Peyer's patch (tissue), 4 donors: ENCODE results near the gene PRMT2.

ENCODE experiments used
- POLR2A ChIP-seq, 2 donors: fragments of 450-650 bp; IDR thresholded peaks; one replicate each; pipeline ENCODE4 v1.5.1; 2017; ENCODE audit warnings: antibody characterized with exemption in 2 of 2, mild to moderate bottlenecking in 2 of 2, moderate library complexity in 2 of 2
- TF ChIP-seq, protein P1 (sequence below), 6 experiments: fragments of 450-650 bp in 4 of 6; fragments of 200-600 bp in 2 of 6; sonication (generic) in 1 of 6; IDR thresholded peaks; one replicate each; pipeline ENCODE4 v1.5.1; 2017 to 2019; ENCODE audit warnings: antibody characterized with exemption in 6 of 6, mild to moderate bottlenecking in 3 of 6, moderate library complexity in 1 of 6

DNA sequence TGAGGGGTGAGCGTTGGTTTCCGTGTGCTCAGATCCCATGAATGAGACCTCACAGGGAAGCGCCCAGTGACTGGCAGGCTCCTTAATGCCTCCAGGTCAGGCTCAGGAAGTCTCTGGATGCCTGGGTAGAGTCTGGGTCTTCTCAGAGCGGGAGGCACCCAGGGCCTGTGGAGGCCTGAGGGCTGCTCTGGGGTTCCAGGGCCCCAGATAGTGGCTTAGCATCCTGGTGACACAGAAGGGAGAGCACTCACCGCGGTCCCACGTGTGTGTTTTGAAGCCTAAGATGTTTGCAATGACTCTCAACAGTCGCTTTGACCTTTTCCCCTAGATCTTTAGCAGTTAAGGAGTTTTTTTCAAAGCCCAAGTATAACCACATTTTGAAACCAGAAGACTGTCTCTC is 25.0 kb downstream of the PRMT2 start:
- TF ChIP-seq, protein P1, sequence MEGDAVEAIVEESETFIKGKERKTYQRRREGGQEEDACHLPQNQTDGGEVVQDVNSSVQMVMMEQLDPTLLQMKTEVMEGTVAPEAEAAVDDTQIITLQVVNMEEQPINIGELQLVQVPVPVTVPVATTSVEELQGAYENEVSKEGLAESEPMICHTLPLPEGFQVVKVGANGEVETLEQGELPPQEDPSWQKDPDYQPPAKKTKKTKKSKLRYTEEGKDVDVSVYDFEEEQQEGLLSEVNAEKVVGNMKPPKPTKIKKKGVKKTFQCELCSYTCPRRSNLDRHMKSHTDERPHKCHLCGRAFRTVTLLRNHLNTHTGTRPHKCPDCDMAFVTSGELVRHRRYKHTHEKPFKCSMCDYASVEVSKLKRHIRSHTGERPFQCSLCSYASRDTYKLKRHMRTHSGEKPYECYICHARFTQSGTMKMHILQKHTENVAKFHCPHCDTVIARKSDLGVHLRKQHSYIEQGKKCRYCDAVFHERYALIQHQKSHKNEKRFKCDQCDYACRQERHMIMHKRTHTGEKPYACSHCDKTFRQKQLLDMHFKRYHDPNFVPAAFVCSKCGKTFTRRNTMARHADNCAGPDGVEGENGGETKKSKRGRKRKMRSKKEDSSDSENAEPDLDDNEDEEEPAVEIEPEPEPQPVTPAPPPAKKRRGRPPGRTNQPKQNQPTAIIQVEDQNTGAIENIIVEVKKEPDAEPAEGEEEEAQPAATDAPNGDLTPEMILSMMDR (IDR thresholded peaks at IDR 0.05): no peak
- TF ChIP-seq POLR2A (IDR thresholded peaks at IDR 0.05): no peak
